NCI-H2081 treated with DMSO at 0.1 percent for 48 hours (cell line): ENCODE measurements around the gene BLNK.
"Not testable (repeated sequence)": the region's sequence is repeated elsewhere in the genome, so short reads cannot be mapped to it uniquely, and the experiment has no call there.

ENCODE experiments used
- DNase-seq: peaks from one replicate; lab custom pipeline; 2025; lab: John Stamatoyannopoulos, UW

BLNK gene

DNA sequence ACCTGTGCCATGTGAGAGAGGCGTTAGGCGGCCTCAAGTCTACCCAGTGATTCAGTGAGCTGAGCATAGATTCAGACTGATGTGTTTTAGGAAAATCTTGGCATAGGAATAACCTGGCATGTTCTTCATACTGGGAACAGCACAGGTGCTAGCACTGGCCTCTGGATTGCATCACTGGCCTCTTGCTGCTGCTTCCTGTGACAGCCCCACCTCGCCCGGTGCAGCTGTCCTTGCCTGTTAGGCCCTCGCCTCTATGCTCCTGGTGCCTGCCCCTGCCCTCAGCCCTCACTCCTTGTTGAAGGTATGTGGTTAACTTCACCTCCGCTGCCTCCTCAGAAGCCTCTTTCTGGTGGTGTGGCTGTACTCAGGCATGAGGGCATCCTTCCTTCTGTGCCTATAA, 46.2 kb downstream of the BLNK start:
- DNase-seq: no peak

GRCh38 chr10:96222908-96223307, 48.5 kb downstream of the BLNK start:
- no peak for DNase-seq

- no peak for DNase-seq
Observed at GRCh38 chr10:96222441-96222840, 48.9 kb downstream of the BLNK start.

DNA sequence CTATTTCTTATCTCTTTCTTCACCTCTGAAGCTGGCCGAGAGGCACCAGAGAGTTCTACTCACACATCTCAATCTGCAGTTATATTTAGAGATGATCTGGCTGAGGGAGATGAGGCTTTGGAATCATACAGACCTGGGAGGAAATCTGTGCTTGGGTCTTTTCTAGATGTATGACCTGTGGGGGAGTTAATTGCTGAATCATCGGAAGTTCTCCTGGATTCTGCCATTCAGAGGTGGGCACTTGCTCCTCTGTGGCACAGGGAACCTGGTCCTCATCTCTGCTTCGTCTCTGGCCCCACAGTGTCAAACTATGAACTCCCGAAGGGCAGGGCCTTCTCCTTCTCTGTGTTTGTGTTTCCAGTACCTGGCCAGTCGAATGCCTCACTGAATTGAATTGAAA, 52.5 kb downstream of the BLNK start:
- DNase-seq: no peak

GRCh38 chr10:96217711-96218110, 53.7 kb downstream of the BLNK start:
- DNase-seq: no peak

GRCh38 chr10:96216775-96217174, 54.6 kb downstream of the BLNK start:
- DNase-seq: no peak

DNA sequence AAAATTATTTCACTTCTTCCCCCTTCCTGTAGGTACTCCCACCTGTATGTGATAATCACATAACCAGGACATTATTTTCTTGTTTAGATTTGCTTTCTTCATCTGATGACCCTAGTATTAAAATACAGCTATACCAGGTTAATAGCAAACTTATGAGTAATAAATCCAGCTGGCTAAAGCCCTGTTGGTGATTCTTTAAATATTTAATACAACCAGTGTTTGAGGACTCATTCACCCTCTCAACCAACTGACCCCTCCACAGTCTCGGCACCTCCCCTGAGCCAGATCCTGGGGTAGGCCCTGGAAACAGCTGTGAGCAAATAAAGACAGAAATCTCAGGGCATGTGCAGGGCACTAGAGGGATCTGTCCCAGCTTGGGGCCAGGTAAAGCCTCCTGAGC, 58.5 kb downstream of the BLNK start:
- DNase-seq: no peak

GRCh38 chr10:96211764-96212163, 59.6 kb downstream of the BLNK start:
- no peak for DNase-seq

- DNase-seq: no peak
Observed at GRCh38 chr10:96208946-96209345, 62.4 kb downstream of the BLNK start.

DNA sequence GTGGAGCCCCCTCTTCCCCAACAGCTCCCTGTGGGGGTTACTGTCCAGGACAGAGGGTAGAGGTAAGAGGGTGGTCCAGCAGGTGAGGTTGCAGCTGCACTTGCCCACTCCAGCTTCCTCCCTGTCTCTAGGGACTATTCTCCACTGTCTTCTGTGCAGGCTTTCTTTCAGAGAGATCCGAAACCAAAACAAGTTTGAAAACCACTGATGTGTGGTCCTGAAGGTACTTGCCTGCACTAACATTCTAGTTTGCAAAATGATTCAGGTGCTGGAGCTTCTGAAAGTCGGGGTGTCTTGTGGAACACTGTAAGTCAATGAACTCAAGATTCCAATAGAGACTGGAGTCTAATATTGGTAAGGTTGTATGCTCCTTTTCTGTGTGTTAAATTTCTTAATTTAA, 63.1 kb downstream of the BLNK start:
- no peak for DNase-seq

DNA sequence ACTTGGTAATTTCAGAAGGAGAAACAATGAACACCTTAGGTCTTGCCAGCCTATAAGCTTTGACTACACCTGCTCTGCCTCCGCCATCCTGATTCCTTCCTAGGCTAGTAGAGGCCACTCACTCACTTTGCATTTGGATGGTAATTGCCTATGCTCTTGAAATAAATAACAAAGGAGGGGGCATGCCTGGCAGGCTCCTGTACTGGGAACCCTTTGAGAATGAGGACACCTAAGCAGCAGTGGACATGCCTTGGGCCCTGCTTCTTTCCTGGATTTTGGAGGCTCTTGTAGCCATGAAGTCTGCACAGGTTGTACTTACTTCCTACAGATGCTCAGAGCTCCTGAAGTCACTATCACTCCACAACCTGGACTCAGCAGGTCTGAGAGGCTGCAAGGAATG, 65.8 kb downstream of the BLNK start:
- DNase-seq: no peak

DNA sequence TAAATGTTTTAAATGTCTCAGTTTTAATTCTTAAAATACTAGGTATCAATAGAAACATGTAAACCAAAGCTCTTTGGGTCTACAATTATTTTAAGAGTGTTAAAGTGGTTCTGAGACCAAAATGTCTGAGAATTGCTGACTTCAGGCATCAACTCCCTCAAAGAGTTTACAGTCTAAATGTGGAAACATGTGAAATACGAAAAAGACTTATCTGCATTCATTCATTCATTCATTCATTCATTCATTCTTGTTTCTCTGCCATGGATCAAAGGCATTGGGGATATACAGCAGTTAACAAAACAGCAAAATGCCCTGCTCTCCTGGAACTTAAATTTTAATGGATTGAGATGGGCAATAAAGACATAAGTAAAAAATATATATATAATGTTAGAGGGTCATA, 69.8 kb downstream of the BLNK start:
- DNase-seq: no peak

GRCh38 chr10:96189505-96189904, 81.9 kb downstream of the BLNK start:
- not testable (repeated sequence) for DNase-seq

DNA sequence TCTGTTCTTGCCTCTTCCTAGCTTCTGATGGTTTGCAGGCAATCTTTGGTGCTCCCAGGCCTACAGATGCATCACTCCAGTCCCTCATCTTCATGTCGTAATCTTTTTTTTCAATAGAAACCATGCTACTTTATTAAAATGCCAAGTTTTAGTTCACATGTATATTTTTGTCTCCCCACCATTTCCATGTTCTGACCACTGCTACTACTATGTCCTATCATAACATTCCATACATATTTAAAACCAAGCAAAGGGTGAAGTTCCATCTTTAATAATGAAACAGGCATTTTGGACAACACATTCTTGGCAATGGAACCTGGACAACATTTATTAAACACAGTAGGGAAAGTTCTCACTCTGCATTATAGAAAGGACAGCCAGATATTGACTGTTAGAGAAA, 82.5 kb downstream of the BLNK start:
- no peak for DNase-seq

GRCh38 chr10:96188421-96188820, 82.9 kb downstream of the BLNK start:
- no peak for DNase-seq

DNA sequence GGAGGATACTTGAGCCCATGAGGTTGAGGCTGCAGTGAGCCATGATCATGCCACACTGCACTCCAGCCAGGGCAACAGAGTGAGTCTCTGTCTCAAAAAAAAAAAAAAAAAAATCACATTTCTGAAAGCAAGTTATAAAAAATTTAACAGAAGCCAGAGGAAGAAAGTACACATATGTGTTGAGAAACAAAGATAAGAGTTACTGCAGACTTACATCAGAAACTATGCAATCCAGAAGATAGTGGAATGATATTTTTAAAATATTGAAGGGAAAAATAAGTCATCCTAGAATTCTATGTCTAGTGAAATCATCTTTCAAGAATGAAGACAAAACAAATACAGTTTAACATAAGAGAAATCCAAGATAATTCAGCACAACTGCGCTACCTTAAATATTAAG, 94.4 kb downstream of the BLNK start:
- DNase-seq: no peak

DNA sequence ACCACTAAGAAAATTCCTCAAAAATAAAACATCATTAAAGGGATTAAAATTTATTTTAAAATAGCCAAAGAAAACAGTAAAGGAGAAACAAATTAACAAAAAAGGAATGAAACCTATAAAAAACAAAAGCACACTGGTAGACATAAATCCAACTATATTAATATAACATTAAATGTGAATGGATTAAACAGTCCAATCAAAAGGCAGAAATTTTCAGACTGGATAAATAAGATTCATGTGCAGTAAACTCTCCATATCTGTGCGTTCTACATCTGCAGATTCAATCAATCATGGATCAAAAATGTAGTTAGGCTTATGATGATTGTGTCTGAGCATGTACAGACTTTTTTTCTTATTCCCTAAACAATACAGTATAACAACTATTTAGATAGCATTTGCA, 98.7 kb downstream of the BLNK start:
- DNase-seq: no peak

DNA sequence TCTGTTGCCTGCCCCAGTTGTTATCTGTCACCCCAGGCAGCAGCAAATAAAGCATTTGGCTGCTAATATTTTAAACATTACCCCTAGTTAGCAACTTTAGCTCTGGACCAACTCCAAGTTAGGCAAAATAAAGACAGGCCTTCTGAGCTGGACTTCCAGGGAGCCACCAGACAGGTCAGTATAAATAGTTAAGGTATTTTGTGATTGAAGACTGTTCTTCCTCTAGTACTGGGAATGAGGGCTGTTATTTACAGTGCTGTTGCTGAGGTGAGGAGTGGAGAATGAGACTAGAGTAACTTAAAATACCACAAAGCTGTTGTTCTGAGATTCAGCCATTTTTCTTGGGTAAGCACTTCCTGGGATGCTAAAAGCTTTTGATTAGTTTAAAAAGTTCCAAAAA, 101.1 kb downstream of the BLNK start:
- DNase-seq: no peak

DNA sequence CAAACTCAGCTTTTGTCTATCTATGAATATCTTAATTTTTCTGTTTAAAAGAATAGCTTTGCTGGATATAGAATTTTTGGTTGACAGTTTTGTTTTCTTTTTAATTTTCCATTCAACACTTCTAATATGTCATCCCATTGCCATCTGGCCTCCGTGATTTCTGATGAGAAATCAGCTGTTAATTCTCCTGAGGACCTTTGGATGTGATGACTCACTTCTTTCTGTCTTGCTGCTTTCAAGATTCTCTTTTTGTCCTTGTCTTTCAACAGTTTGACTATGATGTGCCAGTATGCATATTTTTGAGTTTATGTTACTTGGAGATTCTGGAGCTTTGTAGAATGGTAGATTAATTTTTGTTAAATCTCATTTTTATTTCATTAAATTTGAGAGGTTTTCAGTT, 102.8 kb downstream of the BLNK start:
- DNase-seq: no peak

GRCh38 chr10:96165726-96166125, 105.6 kb downstream of the BLNK start:
- no peak for DNase-seq

GRCh38 chr10:96153070-96153469, 118.3 kb downstream of the BLNK start:
- no peak for DNase-seq

GRCh38 chr10:96152437-96152836, 118.9 kb downstream of the BLNK start:
- DNase-seq: no peak
